ENCODE results near the gene GMDS. TPM values are rescaled to one million over a fixed set of nuclear protein-coding genes. Genes with fewer than 3 reads are reported as not detected.

The GMDS gene
- total RNA-seq, 4 donors from 2014 or later: 9.5 to 32.8 (median 22.4) TPM

GRCh38 chr6:1594445-1595200 is 650.8 kb downstream of the GMDS start:
- no peak for DNase-seq
- Histone ChIP-seq H3K4me3 (replicated peaks in 1 of 3) (no peak overlapping the region), H3K27me3 (no peaks in the 10 kb centered on the region), H3K27ac (no peak overlapping the region), H3K4me1 (peaks cover 0 to 7% of the 10 kb centered on the region in 2 donors), H3K9me3 (no peaks in the 10 kb centered on the region), H3K36me3 (no peaks in the 10 kb centered on the region)
- TF ChIP-seq POLR2A (IDR thresholded peaks at IDR 0.05): no peak
- TF ChIP-seq, protein P1, sequence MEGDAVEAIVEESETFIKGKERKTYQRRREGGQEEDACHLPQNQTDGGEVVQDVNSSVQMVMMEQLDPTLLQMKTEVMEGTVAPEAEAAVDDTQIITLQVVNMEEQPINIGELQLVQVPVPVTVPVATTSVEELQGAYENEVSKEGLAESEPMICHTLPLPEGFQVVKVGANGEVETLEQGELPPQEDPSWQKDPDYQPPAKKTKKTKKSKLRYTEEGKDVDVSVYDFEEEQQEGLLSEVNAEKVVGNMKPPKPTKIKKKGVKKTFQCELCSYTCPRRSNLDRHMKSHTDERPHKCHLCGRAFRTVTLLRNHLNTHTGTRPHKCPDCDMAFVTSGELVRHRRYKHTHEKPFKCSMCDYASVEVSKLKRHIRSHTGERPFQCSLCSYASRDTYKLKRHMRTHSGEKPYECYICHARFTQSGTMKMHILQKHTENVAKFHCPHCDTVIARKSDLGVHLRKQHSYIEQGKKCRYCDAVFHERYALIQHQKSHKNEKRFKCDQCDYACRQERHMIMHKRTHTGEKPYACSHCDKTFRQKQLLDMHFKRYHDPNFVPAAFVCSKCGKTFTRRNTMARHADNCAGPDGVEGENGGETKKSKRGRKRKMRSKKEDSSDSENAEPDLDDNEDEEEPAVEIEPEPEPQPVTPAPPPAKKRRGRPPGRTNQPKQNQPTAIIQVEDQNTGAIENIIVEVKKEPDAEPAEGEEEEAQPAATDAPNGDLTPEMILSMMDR (IDR thresholded peaks at IDR 0.05): no peak
- WGBS, 2 donors: 75 to 82% methylated on average over 26 to 32 of the region's 33 CpGs
- intact Hi-C loops (cut with DNase I): loop anchor here (5.0 to 10.0 kb wide), 3 partner anchors 758 to 1038 kb away; no protein-coding TSS in a partner anchor

- no peak overlapping the region for H3K4me3 ChIP-seq (replicated peaks in 1 of 3)
- H3K27ac ChIP-seq: no peak overlapping the region
- no peak for DNase-seq
- H3K27me3 ChIP-seq: no peaks in the 10 kb centered on the region
- peaks cover 0 to 7% of the 10 kb centered on the region in 2 donors for H3K4me1 ChIP-seq
- intact Hi-C loops (cut with DNase I): loop anchor here (10.0 kb wide), 1 partner anchor 861 kb away; no protein-coding TSS in a partner anchor
- TF ChIP-seq, protein P1 (IDR thresholded peaks at IDR 0.05): no peak
- no peak for TF ChIP-seq POLR2A (IDR thresholded peaks at IDR 0.05)
- H3K9me3 ChIP-seq: no peaks in the 10 kb centered on the region
- no peaks in the 10 kb centered on the region for H3K36me3 ChIP-seq
- 63 to 68% methylated on average over 21 to 22 of the region's 22 CpGs for WGBS, 2 donors
Measured at GRCh38 chr6:1593958-1594314, 651.5 kb downstream of the GMDS start.

DNA sequence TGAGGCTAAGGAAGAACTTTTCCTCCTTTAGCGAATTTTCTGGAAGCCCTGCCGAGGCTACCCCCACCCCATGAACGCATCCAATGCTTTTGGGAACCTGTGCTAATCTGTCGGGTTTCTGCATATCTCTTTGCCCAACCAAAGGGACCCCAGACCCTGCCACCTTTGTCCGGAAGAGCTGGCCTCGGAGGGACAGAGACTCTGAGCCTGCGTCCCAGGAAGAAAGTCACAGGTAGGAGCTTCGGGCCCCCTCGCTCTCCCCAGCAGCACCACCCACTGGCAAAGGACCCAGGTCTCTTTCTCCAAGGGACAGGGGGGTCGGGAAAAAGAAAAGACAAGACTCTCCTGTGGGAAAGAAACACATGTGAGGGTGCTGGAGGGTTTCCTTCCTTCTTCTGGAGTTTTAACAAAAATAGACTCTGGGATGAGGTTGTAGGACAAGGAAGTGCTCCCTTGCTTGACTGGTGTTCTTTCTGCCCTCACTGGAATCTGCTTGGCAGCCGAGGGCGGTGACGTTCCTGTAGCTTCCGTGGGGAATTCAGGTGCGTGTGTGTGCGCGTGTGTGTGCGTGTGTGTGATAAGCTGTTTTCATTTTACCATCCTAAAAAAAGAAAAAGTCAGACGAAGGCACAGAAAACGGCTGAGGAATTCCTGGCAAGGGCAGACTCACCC is 652.0 kb downstream of the GMDS start:
- no peaks in the 10 kb centered on the region for H3K9me3 ChIP-seq
- peak; percentile 43 to 72 for DNase-seq
- intact Hi-C loops (cut with DNase I): loop anchor here (10.0 kb wide), 1 partner anchor 861 kb away; no protein-coding TSS in a partner anchor

GRCh38 chr6:1592852-1593251 is 652.6 kb downstream of the GMDS start:
- no peak for DNase-seq
- Histone ChIP-seq H3K4me1 (peaks cover 0 to 7% of the 10 kb centered on the region in 2 donors), H3K4me3 (replicated peaks in 1 of 3) (no peak overlapping the region), H3K27me3 (no peaks in the 10 kb centered on the region), H3K27ac (no peak overlapping the region), H3K36me3 (no peaks in the 10 kb centered on the region), H3K9me3 (no peaks in the 10 kb centered on the region)
- TF ChIP-seq, protein P1 (IDR thresholded peaks at IDR 0.05): no peak
- no peak for TF ChIP-seq POLR2A (IDR thresholded peaks at IDR 0.05)
- WGBS, 2 donors: 87% methylated on average over 8 of the region's 8 CpGs
- intact Hi-C loops (cut with DNase I): loop anchor here (10.0 kb wide), 1 partner anchor 862 kb away; no protein-coding TSS in a partner anchor

More for the DNA sequence above, 652.0 kb downstream of the GMDS start:
- Histone ChIP-seq H3K4me3 (replicated peaks in 1 of 3) (no peak overlapping the region), H3K27me3 (no peaks in the 10 kb centered on the region), H3K36me3 (no peaks in the 10 kb centered on the region), H3K4me1 (peaks cover 0 to 7% of the 10 kb centered on the region in 2 donors), H3K27ac (no peak overlapping the region)
- WGBS, 2 donors: 45 to 52% methylated on average over 20 of the region's 20 CpGs
- TF ChIP-seq, protein P1 (IDR thresholded peaks at IDR 0.05): no peak
- no peak for TF ChIP-seq POLR2A (IDR thresholded peaks at IDR 0.05)

GRCh38 chr6:1591926-1592325 is 653.5 kb downstream of the GMDS start:
- WGBS, 2 donors: 83 to 89% methylated on average over 6 of the region's 6 CpGs
- intact Hi-C loops (cut with DNase I): loop anchor here (10.0 kb wide), 1 partner anchor 863 kb away; no protein-coding TSS in a partner anchor
- H3K27me3 ChIP-seq: no peaks in the 10 kb centered on the region
- H3K9me3 ChIP-seq: no peaks in the 10 kb centered on the region
- H3K27ac ChIP-seq: no peak overlapping the region
- no peak for TF ChIP-seq POLR2A (IDR thresholded peaks at IDR 0.05)
- TF ChIP-seq, protein P1 (IDR thresholded peaks at IDR 0.05): no peak
- H3K4me1 ChIP-seq: peaks cover 0 to 7% of the 10 kb centered on the region in 2 donors
- no peak overlapping the region for H3K4me3 ChIP-seq (replicated peaks in 1 of 3)
- DNase-seq: no peak
- H3K36me3 ChIP-seq: no peaks in the 10 kb centered on the region
